Choroid plexus epithelial cell (primary cell): ENCODE results near the gene SMG6.

Experiments
- DNase-seq: peaks from one replicate; pipeline ENCODE4 v3.0.0-alpha.2; 2010; ENCODE audit warnings: low read depth
- H3K4me3 ChIP-seq: 2 replicates; pipeline ENCODE4 v1.5.1; 2011; ENCODE audit warnings: low read depth, mild to moderate bottlenecking, control low read depth, low read length, moderate library complexity
- TF ChIP-seq, protein P1 (sequence below): conservative IDR thresholded peaks from 2 replicates; pipeline ENCODE4 v1.5.1; 2011; ENCODE audit warnings: low read depth, mild to moderate bottlenecking, control low read depth, inconsistent platforms, low read length, moderate library complexity

SMG6 gene

GRCh38 chr17:2024572-2025219, 278.9 kb downstream of the SMG6 start:
- H3K4me3 ChIP-seq: peak overlapping the region; percentile 17
- TF ChIP-seq, protein P1, sequence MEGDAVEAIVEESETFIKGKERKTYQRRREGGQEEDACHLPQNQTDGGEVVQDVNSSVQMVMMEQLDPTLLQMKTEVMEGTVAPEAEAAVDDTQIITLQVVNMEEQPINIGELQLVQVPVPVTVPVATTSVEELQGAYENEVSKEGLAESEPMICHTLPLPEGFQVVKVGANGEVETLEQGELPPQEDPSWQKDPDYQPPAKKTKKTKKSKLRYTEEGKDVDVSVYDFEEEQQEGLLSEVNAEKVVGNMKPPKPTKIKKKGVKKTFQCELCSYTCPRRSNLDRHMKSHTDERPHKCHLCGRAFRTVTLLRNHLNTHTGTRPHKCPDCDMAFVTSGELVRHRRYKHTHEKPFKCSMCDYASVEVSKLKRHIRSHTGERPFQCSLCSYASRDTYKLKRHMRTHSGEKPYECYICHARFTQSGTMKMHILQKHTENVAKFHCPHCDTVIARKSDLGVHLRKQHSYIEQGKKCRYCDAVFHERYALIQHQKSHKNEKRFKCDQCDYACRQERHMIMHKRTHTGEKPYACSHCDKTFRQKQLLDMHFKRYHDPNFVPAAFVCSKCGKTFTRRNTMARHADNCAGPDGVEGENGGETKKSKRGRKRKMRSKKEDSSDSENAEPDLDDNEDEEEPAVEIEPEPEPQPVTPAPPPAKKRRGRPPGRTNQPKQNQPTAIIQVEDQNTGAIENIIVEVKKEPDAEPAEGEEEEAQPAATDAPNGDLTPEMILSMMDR: no peak
- no peak for DNase-seq

DNA sequence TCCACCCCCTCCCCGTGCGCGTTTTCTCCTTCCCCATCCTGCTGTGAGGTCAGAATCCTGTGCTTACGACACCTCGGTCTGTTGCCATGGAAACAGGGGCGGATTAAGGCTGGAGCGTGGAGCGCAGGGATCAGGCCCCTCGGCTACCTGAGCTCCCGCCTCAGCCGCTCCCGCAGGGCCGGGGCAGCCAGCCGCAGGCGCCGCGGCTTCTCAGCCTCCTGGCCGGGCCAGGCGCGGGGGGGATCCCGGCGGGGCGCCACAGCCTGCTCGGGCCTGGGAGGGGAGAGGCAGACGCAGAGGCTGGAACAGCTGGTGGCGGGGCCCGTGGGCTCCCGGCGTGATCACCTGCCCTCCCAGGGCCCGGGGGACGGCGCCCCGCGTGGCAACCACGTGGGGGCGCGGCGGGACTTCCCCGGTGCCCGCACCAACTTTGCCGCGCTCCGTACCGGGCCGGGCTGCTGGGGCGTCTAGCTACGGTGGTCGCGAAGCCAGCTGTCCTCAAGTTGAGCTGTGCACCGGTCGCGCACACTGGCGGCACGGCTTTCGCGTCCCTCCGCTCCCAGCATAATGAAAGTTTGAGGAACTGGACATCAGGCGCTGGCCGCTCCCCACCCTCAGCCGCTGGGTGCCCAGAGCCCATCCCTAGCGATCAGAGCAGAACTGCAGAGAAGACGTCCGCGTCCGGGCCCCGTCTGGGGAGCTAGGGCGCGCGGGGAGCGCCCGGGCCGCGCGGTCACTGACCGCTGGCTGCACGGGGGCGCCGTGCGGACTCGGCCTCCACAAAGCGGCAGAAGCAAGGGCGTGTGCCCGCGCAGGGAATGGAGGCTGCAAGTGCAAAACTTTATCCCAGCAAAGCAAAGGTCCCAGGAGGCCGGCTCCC, 279.7 kb downstream of the SMG6 start:
- peak overlapping the region; percentile 5 for H3K4me3 ChIP-seq
- TF ChIP-seq, protein P1: no peak
- DNase-seq: peak; percentile 68

DNA sequence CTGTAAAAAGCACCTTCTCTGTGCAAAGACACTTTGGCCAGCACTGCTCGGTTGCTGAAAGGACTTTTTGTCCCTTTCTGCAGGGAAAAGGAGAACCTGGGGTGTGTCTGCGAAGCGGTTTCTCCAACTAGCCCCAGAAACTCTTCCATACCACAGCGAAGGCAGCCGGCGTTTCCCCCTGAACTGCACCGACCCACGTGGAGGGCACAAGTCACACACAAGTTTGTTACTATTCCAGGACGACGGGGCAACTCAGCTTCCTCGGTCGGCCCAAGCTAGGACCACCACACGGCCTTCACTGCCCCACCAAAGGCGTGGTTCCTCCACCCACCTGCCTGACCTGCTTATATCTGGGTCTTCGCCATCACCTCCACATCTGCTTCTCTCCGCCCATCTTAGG, 280.3 kb downstream of the SMG6 start:
- no peak for DNase-seq
- no peak overlapping the region for H3K4me3 ChIP-seq
- TF ChIP-seq, protein P1: no peak

- TF ChIP-seq, protein P1: no peak
- no peak for DNase-seq
- H3K4me3 ChIP-seq: no peak overlapping the region
These were observed 280.8 kb downstream of the SMG6 start for GRCh38 chr17:2022647-2023240.

DNA sequence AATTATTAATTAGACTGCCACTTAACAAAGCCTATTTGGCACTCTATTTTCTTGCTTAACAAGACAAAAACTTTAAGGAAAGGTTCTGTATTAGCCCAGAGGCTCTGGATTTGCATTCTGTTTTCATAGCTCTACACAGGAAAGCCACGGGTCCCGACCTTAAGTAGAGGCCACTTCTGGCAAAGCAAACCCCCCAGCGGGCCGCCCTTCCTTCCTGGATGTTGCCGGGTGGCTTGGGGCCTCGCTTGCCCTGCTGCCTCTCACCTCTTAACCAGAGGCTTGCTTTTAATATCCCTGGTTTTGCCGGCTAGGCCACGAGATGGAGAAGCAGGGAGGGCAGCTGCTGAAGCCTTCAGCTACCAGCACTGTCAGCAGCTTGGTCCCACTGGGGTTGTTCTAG, 282.9 kb downstream of the SMG6 start:
- no peak overlapping the region for H3K4me3 ChIP-seq
- DNase-seq: no peak
- TF ChIP-seq, protein P1: no peak

- no peak for DNase-seq
- TF ChIP-seq, protein P1: no peak
- H3K4me3 ChIP-seq: no peak overlapping the region
These were observed 283.9 kb downstream of the SMG6 start for GRCh38 chr17:2019723-2020122.
